Measurements from ENCODE around the gene SHH.

- TF ChIP-seq, protein P1, sequence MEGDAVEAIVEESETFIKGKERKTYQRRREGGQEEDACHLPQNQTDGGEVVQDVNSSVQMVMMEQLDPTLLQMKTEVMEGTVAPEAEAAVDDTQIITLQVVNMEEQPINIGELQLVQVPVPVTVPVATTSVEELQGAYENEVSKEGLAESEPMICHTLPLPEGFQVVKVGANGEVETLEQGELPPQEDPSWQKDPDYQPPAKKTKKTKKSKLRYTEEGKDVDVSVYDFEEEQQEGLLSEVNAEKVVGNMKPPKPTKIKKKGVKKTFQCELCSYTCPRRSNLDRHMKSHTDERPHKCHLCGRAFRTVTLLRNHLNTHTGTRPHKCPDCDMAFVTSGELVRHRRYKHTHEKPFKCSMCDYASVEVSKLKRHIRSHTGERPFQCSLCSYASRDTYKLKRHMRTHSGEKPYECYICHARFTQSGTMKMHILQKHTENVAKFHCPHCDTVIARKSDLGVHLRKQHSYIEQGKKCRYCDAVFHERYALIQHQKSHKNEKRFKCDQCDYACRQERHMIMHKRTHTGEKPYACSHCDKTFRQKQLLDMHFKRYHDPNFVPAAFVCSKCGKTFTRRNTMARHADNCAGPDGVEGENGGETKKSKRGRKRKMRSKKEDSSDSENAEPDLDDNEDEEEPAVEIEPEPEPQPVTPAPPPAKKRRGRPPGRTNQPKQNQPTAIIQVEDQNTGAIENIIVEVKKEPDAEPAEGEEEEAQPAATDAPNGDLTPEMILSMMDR (conservative IDR thresholded peaks at IDR 0.05): no peak
- TF ChIP-seq ZFX (IDR thresholded peaks at IDR 0.05): no peak
Measured at GRCh38 chr7:155793720-155794119, 18.5 kb downstream of the SHH start.

Data from C4-2B (cell line).